ENCODE data around the gene DENND1A.

- TF ChIP-seq CTCF (IDR thresholded peaks at IDR 0.05) (no peak), POLR2A (IDR thresholded peaks at IDR 0.05) (no peak), POLR2AphosphoS5 (IDR thresholded peaks at IDR 0.05) (no peak)
Observed at GRCh38 chr9:123861756-123862120, 68.2 kb downstream of the DENND1A start.
